B cell (primary cell): ENCODE results near the gene PTPRN2. TPM values are rescaled to one million over a fixed set of nuclear protein-coding genes. Genes with fewer than 3 reads are reported as not detected.

Source experiments
- ATAC-seq: fragments of 200-7000 bp; cut with Tn5 transposase; one replicate; pipeline ENCODE4 v1.10.0; 2021; ENCODE audit warnings: low read depth, mild to moderate bottlenecking, moderate number of reproducible peaks, moderate library complexity
- CTCF ChIA-PET: fragments of 350-600 bp; sonication (Branson Sonifier 250); formaldehyde crosslinking; loops from one replicate; lab custom pipeline; 2021; ENCODE audit warnings: antibody characterized with exemption, inconsistent platforms; lab: Charles Lee
- POLR2A ChIA-PET: fragments of 350-600 bp; sonication (Branson Sonifier 250); formaldehyde crosslinking; loops from one replicate; lab custom pipeline; 2021; ENCODE audit warnings: antibody characterized with exemption; lab: Charles Lee
- DNase-seq: peaks from one replicate; pipeline ENCODE4 v3.0.0; 2013
- H2AFZ ChIP-seq: 2 replicates; pipeline ENCODE4 v1.6.1; 2012; ENCODE audit warnings: mild to moderate bottlenecking, low read depth, low read length; ENCODE audit not compliant: insufficient read depth, poor library complexity, severe bottlenecking
- H3K27ac ChIP-seq, 2 donors: 1 replicate in 1 of 2; 2 replicates in 1 of 2; pipeline ENCODE4 v1.5.1; 2012 to 2013; ENCODE audit warnings: low read length in 2 of 2, mild to moderate bottlenecking in 2 of 2, moderate library complexity in 1 of 2
- H3K27me3 ChIP-seq, 4 experiments: fragments of 200-600 bp in 1 of 4; sonication (generic) in 1 of 4; replicated peaks in 1 of 4; 1 replicate in 2 of 4; 2 replicates in 2 of 4; pipeline versions ENCODE4 v1.6.1 to v1.7.0; 2013 to 2016; ENCODE audit warnings: low read length in 3 of 4, mild to moderate bottlenecking in 2 of 4, mixed read lengths in 1 of 4, moderate library complexity in 1 of 4; ENCODE audit not compliant: insufficient read depth in 4 of 4, control insufficient read depth in 3 of 4; ENCODE audit errors: control extremely low read depth in 1 of 4
- H3K36me3 ChIP-seq, 2 experiments: replicated peaks in 1 of 2; 1 replicate in 1 of 2; 2 replicates in 1 of 2; pipeline versions ENCODE4 v1.6.1 to v1.7.1; 2013; ENCODE audit warnings: low read length in 1 of 2; ENCODE audit not compliant: insufficient read depth in 2 of 2, control insufficient read depth in 1 of 2; ENCODE audit errors: control extremely low read depth in 1 of 2, extremely low read depth in 1 of 2
- H3K4me1 ChIP-seq, 2 donors: fragments of 200-600 bp in 1 of 2; sonication (generic) in 1 of 2; 1 replicate in 1 of 2; 2 replicates in 1 of 2; pipeline versions ENCODE4 v1.5.1 to v1.6.1; 2013 to 2017; ENCODE audit warnings: low read length in 2 of 2; ENCODE audit not compliant: control insufficient read depth in 2 of 2, insufficient read depth in 2 of 2
- H3K4me2 ChIP-seq: replicated peaks from 2 replicates; pipeline ENCODE3; 2012; ENCODE audit warnings: mild to moderate bottlenecking, low read depth, low read length; ENCODE audit not compliant: poor library complexity, severe bottlenecking
- H3K4me3 ChIP-seq, 5 experiments: fragments of 200-600 bp in 1 of 5; sonication (generic) in 1 of 5; 1 replicate in 3 of 5; 2 replicates in 2 of 5; pipeline versions ENCODE4 v1.5.1 to v1.7.0; 2011 to 2016; ENCODE audit warnings: low read length in 4 of 5, mild to moderate bottlenecking in 4 of 5, low read depth in 2 of 5, control low read depth in 1 of 5, moderate library complexity in 1 of 5; ENCODE audit not compliant: insufficient read depth in 1 of 5; ENCODE audit errors: control extremely low read depth in 1 of 5, extremely low read depth in 1 of 5
- H3K79me2 ChIP-seq: fragments of 200-600 bp; sonication (generic); one replicate; pipeline ENCODE4 v1.6.0; 2016; ENCODE audit warnings: low read length; ENCODE audit not compliant: control insufficient read depth, insufficient read depth
- H3K9ac ChIP-seq: fragments of 200-600 bp; sonication (generic); 2 replicates; pipeline ENCODE4 v1.6.1; 2017; ENCODE audit warnings: mild to moderate bottlenecking, low read length, moderate library complexity
- H3K9me3 ChIP-seq, 3 donors: one replicate each; pipeline versions ENCODE4 v1.6.1 to v1.7.1; 2013; ENCODE audit warnings: low read length in 2 of 3; ENCODE audit not compliant: control insufficient read depth in 2 of 3, insufficient read depth in 1 of 3; ENCODE audit errors: control extremely low read depth in 1 of 3
- H4K20me1 ChIP-seq: 2 replicates; pipeline ENCODE4 v1.6.0; 2012; ENCODE audit warnings: mild to moderate bottlenecking, low read length; ENCODE audit not compliant: insufficient read depth, control insufficient read depth, poor library complexity, severe bottlenecking
- H3K27ac Mint-ChIP-seq: one replicate; pipeline ENCODE4 v1.8.0; 2021; ENCODE audit warnings: mixed read lengths
- H3K27me3 Mint-ChIP-seq: one replicate; pipeline ENCODE4 v1.8.0; 2021; ENCODE audit warnings: mixed read lengths
- H3K4me1 Mint-ChIP-seq: one replicate; pipeline ENCODE4 v1.8.0; 2021; ENCODE audit warnings: mixed read lengths
- H3K4me3 Mint-ChIP-seq: one replicate; pipeline ENCODE4 v1.8.0; 2021; ENCODE audit warnings: mixed read lengths
- H3K9me3 Mint-ChIP-seq: one replicate; pipeline ENCODE4 v1.8.0; 2022; ENCODE audit warnings: mixed read lengths; ENCODE audit not compliant: insufficient read depth
- EZH2 ChIP-seq: IDR thresholded peaks from 2 replicates; pipeline ENCODE4 v1.6.1; 2012; ENCODE audit warnings: borderline replicate concordance, low read depth, mild to moderate bottlenecking, moderate library complexity, low read length; ENCODE audit not compliant: insufficient read depth, poor library complexity, severe bottlenecking
- WGBS: methylation state at CpG from one replicate; pipeline ENCODE4 v1.1.5; 2013; ENCODE audit warnings: missing lambda C conversion rate; ENCODE audit not compliant: insufficient coverage; 5-methylcytosine and 5-hydroxymethylcytosine counted together
- intact Hi-C: fragments of 100-400 bp; cut with micrococcal nuclease; formaldehyde crosslinking; loops from one replicate; pipeline ENCODE4 v1.10.0; 2022
- polyA plus RNA-seq: library from polyadenylated mRNA; depleted of rRNA; stranded (reverse); fragments of >200 nt; gene quantifications from 2 replicates; pipeline ENCODE4 v1.2.3, GENCODE V29; 2012
- total RNA-seq, 2 donors: library from RNA; stranded (reverse); fragments of 120-200 nt in 1 of 2; gene quantifications; 1 replicate in 1 of 2; 2 replicates in 1 of 2; pipeline versions ENCODE4 v1.2.3 to v1.2.4, GENCODE V29; 2013 to 2022
- TF ChIP-seq, protein P1 (sequence below): fragments of 200-600 bp; IDR thresholded peaks from one replicate; pipeline ENCODE4 v1.8.0; 2022; ENCODE audit warnings: antibody characterized with exemption, mild to moderate bottlenecking

The PTPRN2 gene
- total and polyA plus RNA-seq, 2 donors (not counting 1 experiment from before 2014, with no cell fraction given): 2.0 to 5.0 TPM

GRCh38 chr7:157750291-157750690 lies 837.3 kb downstream of the PTPRN2 start:
- Histone ChIP-seq H3K9me3 (peaks cover 0 to 9% (median 0%) of the 10 kb centered on the region in 3 donors), H3K4me1 (no peaks in the 10 kb centered on the region), H3K4me2 (no peak overlapping the region), H4K20me1 (no peaks in the 10 kb centered on the region), H3K27ac (no peak overlapping the region), H3K9ac (no peak overlapping the region), H3K79me2 (no peaks in the 10 kb centered on the region), H3K27me3 (no peaks in the 10 kb centered on the region), H3K36me3 (no peaks in the 10 kb centered on the region), H3K4me3 (no peak overlapping the region), H2AFZ (no peak overlapping the region)
- ChIA-PET CTCF (no interaction called here), POLR2A (no interaction called here)
- H3K27ac Mint-ChIP-seq: no peak overlapping the region
- no peaks in the 10 kb centered on the region for H3K9me3 Mint-ChIP-seq
- no peak overlapping the region for H3K4me3 Mint-ChIP-seq
- TF ChIP-seq, protein P1, sequence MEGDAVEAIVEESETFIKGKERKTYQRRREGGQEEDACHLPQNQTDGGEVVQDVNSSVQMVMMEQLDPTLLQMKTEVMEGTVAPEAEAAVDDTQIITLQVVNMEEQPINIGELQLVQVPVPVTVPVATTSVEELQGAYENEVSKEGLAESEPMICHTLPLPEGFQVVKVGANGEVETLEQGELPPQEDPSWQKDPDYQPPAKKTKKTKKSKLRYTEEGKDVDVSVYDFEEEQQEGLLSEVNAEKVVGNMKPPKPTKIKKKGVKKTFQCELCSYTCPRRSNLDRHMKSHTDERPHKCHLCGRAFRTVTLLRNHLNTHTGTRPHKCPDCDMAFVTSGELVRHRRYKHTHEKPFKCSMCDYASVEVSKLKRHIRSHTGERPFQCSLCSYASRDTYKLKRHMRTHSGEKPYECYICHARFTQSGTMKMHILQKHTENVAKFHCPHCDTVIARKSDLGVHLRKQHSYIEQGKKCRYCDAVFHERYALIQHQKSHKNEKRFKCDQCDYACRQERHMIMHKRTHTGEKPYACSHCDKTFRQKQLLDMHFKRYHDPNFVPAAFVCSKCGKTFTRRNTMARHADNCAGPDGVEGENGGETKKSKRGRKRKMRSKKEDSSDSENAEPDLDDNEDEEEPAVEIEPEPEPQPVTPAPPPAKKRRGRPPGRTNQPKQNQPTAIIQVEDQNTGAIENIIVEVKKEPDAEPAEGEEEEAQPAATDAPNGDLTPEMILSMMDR: no peak
- ATAC-seq (no peak), DNase-seq (no peak)
- 75% methylated on average over 6 of the region's 6 CpGs for WGBS
- intact Hi-C loops: no loop called here
- no peaks in the 10 kb centered on the region for H3K27me3 Mint-ChIP-seq
- H3K4me1 Mint-ChIP-seq: no peaks in the 10 kb centered on the region

DNA sequence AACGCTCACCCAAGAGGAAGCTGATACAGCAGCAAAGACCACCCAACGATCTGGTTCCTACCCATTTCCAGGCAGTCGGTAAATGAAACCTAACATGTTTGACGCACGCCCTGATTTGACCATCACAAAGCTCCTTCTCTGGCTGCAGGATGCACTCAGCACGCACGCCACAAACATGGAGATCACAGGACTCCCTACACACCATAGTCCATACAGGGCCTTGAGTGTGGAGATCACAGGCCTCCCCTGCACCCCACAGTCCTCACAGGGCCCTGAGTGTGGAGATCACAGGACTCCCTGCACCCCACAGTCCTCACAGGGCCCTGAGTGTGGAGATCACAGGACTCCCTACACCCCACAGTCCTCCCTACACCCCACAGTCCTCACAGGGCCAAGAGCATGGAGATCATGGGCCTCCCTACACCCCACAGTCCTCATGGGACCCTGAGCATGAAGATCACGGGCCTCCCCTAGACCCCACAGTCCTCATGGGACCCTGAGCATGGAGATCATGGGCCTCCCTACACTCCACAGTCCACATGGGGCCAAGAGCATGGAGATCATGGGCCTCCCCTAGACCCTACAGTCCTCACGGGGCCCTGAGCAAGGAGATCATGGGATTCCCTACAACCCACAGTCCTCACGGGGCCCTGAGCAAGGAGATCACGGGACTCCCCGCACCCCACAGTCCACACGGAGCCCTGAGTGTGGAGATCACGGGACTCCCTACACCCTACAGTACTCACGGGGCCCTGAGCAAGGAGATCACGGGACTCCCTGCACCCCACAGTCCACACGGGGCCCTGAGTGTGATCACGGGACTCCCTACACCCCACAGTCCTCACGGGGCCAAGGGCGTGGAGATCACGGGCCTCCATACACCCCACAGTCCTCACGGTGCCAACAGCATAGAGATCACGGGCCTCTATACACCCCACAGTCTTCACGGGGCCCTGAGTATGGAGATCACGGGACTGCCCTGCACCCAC lies 841.6 kb downstream of the PTPRN2 start:
- Mint-ChIP-seq H3K4me3 (no peak overlapping the region), H3K27me3 (no peaks in the 10 kb centered on the region), H3K4me1 (no peaks in the 10 kb centered on the region), H3K9me3 (no peaks in the 10 kb centered on the region), H3K27ac (no peak overlapping the region)
- ATAC-seq (no peak), DNase-seq (no peak)
- Histone ChIP-seq H2AFZ (no peak overlapping the region), H3K79me2 (no peaks in the 10 kb centered on the region), H3K27ac (no peak overlapping the region), H3K9me3 (peaks cover 0 to 3% (median 0%) of the 10 kb centered on the region in 3 donors), H3K36me3 (no peaks in the 10 kb centered on the region), H3K4me2 (no peak overlapping the region), H3K9ac (no peak overlapping the region), H3K4me3 (no peak overlapping the region), H3K4me1 (no peaks in the 10 kb centered on the region), H3K27me3 (no peaks in the 10 kb centered on the region), H4K20me1 (no peaks in the 10 kb centered on the region)
- TF ChIP-seq, protein P1: no peak
- TF ChIP-seq EZH2: no peak
- ChIA-PET POLR2A (no interaction called here), CTCF (no interaction called here)
- intact Hi-C loops: no loop called here
- WGBS: 80% methylated on average over 24 of the region's 25 CpGs
